ENCODE results near the gene SYS1. TPM values are rescaled to one million over a fixed set of nuclear protein-coding genes. Genes with fewer than 3 reads are reported as not detected.

SYS1 gene
- total RNA-seq, 1 experiment from 2014 or later, result 32.3 TPM

DNA sequence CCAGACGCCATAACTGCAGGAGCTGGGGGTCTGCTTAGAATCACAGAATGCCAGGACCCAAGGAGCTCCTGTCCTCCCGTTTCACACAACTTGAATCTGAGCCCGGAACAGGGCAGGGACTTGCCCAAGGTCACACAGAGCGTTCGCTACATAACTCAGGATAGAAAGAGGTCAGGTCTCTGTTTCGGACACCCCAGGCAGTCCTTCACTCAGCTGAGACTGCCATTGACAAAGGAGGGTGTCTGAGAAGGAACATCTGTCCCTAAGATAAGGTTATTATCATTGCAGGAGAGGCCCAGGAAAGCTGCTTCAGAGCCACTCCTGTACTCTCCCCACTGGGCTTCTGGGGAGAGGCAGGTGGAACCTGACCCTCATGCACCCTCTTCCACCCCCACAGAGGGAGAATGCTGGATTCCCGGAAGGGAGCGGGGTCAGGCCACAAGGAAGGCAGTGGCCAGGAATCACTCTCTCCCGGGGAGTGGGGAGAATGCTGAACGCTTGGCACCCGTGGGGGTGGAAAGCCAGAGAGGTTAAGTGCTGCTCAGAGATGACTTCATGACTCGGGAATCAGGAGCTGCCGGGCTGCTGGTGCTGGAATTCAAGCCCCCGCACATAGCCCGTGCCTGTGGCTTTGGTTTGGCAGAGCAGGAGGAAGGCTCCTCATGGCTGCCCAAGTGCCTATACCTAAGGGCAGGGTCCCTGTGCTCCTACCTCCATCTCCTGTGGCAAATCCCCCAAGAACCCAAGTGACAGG, 25.4 kb upstream of the SYS1 start:
- peak; percentile 98 for DNase-seq
- peaks cover 94% of the 10 kb centered on the region for H3K36me3 ChIP-seq
- H3K9me3 ChIP-seq, result no peaks in the 10 kb centered on the region
- no peak overlapping the region for H3K4me3 ChIP-seq
- no peaks in the 10 kb centered on the region for H3K27me3 ChIP-seq

DNA sequence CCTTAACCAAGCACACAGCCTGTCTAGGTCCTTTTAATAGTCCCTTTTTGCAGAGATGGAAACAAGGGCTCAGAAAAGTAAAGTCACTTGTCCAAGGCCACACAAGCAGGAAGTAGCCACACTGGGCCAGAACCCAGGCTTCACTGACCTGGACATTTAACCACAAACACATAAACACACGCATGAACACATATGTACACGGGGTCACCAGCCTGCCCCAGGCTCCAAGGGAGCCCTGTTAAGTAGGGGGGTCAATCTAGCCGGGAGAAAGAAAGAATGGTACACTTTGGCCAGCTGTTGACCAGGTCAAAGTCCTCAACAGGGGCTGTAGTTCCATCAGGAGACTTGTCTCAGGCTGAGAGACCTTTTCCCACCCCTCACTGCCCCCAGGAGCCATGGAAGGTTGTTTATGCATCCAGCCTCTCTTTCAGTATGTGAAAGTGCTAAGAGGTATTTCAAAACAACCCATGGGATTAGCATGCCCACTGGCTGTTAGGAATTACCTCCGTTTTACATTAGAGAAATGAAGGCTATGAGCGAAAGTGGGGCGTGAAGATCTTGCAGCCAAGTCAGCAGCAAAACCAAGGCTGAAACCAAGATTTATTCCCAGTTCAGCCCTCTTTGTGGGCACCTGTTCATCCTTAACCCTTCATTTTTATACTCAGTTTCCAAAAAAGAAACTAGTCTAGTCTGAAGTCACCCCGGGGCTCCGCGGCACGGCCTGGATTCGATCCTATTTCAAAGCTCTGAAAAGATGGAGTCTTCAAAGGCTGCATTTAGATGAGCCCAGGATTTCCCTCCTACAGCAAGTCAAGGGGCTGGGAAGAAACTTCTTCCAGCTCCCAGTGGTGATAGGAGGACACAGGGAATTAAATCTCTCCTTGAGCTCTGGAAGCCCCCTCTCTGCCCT, 24.6 kb upstream of the SYS1 start:
- Histone ChIP-seq H3K36me3 (peaks cover 94% of the 10 kb centered on the region), H3K4me3 (no peak overlapping the region), H3K9me3 (no peaks in the 10 kb centered on the region), H3K27me3 (no peaks in the 10 kb centered on the region)
- DNase-seq, result no peak

DNA sequence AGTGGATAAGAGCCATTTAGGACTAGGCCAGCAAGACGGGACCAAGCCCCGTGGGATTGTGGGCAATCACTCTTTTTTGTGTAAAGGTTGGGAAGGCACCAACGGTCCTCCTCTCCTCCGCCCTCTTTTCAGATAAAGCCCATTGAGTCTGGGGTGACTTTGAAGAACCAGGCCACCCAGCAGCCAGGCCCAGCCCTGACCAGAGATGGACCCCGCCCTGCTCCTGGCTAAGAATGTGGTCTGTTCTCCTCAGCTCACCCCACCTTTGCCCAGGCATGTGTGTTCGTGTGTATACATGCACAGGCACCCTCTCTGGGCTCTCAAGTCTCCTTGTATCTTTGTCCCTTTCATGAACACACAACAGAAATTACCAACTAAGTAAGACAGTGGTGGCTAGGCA, 23.9 kb upstream of the SYS1 start:
- H3K36me3 ChIP-seq, result peaks cover 94% of the 10 kb centered on the region
- no peaks in the 10 kb centered on the region for H3K9me3 ChIP-seq
- no peak for DNase-seq
- H3K4me3 ChIP-seq, result no peak overlapping the region
- H3K27me3 ChIP-seq, result no peaks in the 10 kb centered on the region

DNA sequence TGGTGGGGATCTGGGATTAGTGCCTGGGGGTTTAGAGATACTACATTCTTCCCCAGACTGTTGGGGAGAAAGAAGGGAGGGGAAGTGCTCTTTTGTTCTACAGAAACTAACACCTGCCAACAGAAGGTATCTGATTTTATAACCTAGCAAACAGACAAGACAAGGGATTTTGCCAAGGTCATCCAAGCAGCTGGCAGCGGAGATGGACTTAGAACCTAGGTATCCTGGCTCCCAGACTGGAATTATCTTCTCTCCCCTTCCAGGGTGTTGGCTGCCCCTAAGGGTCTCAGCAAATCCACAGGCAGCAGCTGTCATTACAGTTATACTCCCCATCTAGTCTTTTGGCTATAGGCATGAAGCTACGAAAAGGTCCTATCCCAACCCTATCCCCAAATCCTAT, 23.2 kb upstream of the SYS1 start:
- no peak for DNase-seq
- Histone ChIP-seq H3K4me3 (no peak overlapping the region), H3K27me3 (no peaks in the 10 kb centered on the region), H3K9me3 (no peaks in the 10 kb centered on the region), H3K36me3 (peaks cover 92% of the 10 kb centered on the region)

DNA sequence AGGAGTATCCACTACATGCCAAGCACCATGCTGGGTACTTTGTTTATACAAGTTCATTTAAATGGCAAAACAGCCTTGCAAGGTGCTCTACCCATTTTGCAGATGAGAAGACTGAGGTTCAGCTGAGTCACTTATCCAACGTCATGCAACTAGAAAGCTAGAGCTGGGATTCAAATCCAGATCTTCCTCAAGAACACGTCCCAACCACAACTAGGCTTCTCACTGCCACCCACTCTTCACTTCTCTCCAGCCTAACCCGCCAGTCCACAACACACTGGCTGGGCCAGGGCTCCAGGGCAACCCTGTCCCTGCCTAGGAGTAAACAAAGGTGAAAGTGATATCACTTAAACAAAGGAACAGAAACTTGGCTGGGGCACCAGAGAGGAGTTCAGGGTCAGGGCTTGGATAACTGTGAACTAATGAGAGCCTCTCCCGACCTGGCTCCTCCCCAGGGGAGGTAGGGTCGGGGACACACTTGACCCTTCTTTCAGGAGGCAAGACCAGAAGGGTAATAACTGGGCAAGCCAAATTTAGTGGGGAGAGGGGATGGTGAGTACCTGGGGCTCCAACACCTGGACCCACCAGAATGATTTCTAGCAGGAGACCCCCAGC, 22.6 kb upstream of the SYS1 start:
- Histone ChIP-seq H3K36me3 (peaks cover 92% of the 10 kb centered on the region), H3K9me3 (no peaks in the 10 kb centered on the region), H3K4me3 (no peak overlapping the region), H3K27me3 (no peaks in the 10 kb centered on the region)
- DNase-seq, result no peak

DNA sequence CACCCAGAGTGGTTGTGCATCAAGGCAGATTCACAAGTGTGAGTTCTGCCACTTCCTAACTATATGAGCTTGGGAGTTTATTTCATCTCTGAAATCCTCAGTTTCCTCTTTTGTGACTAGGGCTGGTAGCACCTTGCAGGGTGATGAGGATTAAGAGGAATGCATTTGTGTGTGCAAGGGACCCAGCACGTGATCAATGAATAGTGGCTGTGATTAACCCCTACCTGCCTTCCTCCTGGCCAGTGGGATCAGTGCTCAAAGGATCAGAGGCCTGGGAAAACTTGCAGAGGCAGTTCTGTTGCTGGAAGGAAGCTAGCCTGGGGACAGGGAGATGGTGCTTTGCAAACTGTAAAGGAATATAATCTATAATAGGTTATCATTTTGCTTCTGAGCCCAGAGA, 22.0 kb upstream of the SYS1 start:
- no peak overlapping the region for H3K4me3 ChIP-seq
- H3K9me3 ChIP-seq, result no peaks in the 10 kb centered on the region
- no peaks in the 10 kb centered on the region for H3K27me3 ChIP-seq
- no peak for DNase-seq
- H3K36me3 ChIP-seq, result peaks cover 92% of the 10 kb centered on the region

DNA sequence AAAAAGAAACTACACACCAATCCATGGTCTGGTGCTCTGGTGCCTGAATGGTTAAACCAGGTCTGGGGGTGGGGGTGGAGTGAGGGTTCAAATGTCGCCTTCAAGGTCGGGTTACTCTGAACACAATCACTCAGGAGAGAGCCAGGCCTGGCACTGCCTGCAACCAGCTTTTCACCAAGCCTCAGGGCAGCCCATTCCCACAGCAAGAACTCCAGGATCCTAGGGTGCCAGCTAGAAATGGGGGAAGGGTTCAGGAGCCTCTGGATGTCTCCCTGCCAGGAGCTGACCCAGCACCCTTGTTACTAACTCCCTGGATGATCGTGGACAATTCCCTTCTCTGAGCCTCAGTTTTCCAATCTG, 21.4 kb upstream of the SYS1 start:
- no peak overlapping the region for H3K4me3 ChIP-seq
- peaks cover 93% of the 10 kb centered on the region for H3K36me3 ChIP-seq
- no peak for DNase-seq
- no peaks in the 10 kb centered on the region for H3K27me3 ChIP-seq
- no peaks in the 10 kb centered on the region for H3K9me3 ChIP-seq

DNA sequence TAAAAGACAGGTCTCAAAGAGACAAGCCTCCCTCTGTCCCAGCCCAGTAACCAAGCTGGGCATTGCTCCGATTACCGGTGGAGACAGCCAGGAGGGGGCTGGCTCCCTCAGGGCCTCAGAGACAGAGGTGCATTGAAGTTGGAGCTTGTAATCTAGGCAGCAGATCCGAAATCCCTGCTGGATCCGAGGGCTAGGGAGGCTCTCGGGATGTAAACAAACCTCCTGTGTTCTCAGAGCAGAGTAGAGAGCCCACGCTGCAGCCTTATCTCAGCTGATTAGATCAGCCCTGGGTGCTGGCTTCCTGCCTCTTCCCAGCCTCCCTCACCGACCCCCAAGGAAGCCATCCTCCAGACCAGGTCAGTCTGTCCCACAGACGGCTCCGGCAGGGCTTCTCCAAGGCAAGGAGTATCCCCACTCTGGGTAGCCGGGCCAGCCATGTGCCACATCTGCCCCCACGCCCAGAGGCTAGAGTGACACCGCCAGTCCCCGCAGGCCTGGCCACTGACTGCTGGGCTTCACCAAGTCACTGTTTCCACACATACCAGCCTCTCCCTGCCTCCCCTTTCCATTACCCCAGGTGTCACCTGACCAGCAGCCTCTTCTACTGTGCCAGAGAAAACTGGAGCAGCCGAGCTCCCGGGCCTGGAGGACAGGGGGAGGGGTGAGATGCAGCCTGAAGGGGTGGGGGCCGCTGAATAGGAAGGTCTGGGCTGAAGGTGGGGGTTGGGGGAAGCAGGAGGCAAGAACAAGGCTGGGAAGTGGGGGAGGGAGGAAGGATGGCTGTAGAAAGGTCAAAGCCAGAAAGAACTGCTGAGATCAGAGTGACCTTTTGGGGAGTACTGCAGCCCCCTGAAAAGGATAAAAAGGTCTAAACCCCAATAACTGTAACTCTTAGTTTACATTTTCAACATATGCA, 20.8 kb upstream of the SYS1 start:
- H3K9me3 ChIP-seq, result no peaks in the 10 kb centered on the region
- no peaks in the 10 kb centered on the region for H3K27me3 ChIP-seq
- peaks cover 95% of the 10 kb centered on the region for H3K36me3 ChIP-seq
- no peak overlapping the region for H3K4me3 ChIP-seq
- DNase-seq, result no peak

DNA sequence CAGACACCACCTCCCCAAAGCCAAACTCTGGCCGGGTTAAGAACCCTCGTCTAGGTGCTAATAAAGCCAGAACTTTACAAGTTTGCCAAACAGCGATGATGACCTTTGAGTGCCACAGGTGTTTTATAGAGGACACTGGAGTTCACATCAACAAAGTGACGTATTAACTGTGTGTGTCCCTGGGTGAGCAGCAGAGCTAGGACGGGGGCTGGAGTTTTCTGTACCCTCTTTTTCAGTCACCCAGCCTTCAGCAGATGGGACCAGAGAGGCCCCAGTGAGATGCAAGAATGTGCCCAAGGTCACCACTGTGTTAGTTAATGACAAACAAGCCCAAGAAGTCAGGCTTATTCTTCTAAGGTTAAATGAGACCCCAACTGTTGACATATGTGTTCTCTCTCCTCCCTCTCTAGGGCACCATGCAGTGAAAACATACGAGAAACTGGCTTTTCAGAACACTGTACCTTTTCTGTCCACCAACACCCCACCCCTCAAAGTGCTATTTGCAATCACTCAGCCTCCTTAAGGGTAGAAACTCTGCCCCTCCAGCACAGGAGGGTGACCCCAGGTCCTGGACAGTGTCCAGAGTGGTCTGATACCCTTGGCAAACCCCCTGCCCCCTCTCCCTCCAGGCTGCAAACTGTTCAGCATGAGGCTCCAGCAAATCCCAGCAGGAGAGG, 20.0 kb upstream of the SYS1 start:
- Histone ChIP-seq H3K9me3 (no peaks in the 10 kb centered on the region), H3K36me3 (peaks cover 93% of the 10 kb centered on the region), H3K27me3 (no peaks in the 10 kb centered on the region), H3K4me3 (no peak overlapping the region)
- DNase-seq, result peak; percentile 47

DNA sequence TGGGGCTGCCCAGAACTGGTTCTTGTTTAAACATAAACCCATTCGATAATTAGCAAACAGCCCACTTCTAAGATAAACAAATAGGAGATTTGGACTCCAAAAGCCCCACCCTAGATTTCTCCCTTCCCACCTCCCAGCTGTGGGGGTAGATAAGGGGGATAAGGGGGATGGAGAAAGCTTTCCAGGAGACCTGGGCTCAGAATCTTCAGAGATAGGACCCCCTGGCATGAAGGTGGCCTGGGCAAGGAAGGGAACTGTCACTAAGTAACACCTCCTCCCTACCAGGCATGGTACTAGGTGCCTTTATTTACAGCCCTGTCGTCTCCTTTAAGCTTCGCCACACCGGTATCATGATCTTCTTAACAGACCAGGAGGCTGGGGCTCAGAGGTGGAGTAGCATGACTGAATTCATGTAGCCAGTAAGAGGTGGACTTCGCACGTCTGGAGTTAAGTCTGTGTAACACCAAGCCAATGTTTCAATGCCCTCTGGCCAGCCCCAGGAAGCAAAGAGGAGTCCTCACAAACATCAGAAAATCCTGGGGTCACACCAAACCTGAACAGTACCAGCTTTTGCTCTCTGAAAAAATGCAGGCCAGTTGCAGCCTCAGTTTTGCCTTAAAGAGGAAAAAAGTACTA, 19.3 kb upstream of the SYS1 start:
- DNase-seq, result no peak
- no peaks in the 10 kb centered on the region for H3K9me3 ChIP-seq
- no peaks in the 10 kb centered on the region for H3K27me3 ChIP-seq
- H3K36me3 ChIP-seq, result peaks cover 86% of the 10 kb centered on the region
- peak overlapping the region; percentile 95 for H3K4me3 ChIP-seq

DNA sequence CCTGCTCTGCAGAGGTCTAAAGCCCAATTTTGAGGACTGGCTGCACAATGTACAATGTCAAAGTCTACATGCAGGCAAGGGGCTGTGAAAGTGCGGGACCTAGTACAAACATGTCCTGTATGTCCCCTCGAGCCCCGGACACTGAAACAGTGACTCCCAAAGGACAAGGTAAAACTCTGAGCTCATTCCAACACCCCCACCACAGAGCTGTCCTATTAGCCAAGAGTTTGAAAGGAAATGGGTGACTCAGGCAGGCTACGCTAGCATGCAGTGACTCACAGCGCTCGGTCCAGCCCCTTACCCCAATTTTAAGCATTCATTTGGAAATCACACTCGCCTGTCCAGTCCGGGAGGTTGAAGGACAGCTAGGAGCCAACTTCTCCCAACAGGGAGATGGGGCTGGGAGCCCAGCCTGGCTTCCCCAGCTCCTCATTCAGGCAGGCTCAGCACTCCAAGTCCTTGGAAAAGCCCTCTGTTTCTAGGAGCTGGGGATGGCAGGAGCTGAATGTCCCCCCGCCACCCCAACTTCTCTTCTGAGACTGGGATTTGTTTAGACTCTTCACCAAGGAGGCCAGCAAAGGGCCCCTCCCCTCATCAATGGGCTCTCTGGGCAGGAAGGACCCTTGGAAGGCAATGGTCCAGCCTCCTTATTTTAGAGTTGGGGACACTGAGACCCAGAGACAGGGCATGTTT, 18.6 kb upstream of the SYS1 start:
- DNase-seq, result peak; percentile 92
- Histone ChIP-seq H3K4me3 (peak overlapping the region; percentile 95), H3K27me3 (no peaks in the 10 kb centered on the region), H3K9me3 (no peaks in the 10 kb centered on the region), H3K36me3 (peaks cover 80% of the 10 kb centered on the region)

DNA sequence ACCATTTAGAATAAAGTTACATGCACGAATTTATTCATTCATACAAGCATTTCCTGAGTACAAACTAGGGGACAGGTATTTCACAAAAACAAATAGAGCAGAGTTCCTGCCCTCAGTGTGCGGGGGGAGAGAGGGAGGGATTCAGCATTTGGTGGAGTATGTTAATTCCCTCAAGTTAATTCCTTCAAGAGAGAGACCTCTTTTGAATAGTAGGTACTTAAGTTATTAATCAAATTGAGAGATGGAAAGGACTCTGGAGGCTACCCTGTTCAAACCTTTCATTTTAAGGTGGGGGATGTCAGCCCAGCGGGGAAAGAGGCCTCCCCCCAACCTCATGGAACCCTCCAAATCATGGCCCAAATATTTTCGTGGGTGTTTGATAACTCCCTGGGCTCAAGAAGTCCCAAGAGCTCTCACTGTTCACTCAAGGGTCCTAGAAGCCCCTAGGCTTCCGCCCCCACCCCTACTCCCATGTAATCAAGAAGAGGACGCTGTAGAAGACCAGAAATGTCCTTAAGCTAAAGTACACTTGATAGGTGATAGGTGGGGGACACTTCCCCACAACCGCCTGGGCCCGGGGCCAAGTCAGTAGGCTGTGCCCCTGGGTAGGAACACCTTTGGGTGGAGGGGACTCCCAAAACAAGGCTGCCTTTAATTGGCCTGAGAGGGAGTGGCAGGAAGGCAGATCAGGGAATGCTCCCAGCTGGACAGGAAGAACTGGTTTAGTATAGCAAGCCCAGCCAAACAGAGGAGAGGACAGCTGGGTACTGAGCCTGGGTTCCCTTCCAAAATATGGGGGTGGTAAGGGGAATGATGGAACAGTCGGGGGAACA, 17.6 kb upstream of the SYS1 start:
- H3K9me3 ChIP-seq, result no peaks in the 10 kb centered on the region
- DNase-seq, result peak; percentile 61

DNA sequence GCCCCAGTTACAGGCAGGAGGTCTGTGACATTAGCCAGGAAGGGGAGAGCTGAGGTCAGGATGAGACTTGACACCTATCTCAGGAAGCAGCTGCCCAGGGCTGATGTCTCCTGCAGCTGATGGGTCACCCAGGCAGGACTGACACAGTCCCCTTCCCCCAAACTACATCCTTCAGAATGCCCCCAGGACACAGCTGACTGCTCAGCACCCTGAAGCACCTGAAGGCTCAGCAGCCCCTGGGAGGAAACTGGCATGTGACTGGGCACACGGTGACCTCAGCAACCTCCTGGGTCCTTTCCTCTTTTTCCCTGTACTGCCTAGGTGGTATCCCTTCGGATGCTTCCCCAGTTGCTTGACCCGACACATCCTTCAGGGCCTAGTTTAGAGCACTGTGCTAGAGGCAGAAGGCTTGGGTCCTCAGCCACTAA, 16.7 kb upstream of the SYS1 start:
- H3K36me3 ChIP-seq, result peaks cover 60% of the 10 kb centered on the region
- no peak for DNase-seq

More for the DNA sequence above, 17.6 kb upstream of the SYS1 start:
- Histone ChIP-seq H3K36me3 (peaks cover 70% of the 10 kb centered on the region), H3K4me3 (peak overlapping the region; percentile 95), H3K27me3 (no peaks in the 10 kb centered on the region)

DNA sequence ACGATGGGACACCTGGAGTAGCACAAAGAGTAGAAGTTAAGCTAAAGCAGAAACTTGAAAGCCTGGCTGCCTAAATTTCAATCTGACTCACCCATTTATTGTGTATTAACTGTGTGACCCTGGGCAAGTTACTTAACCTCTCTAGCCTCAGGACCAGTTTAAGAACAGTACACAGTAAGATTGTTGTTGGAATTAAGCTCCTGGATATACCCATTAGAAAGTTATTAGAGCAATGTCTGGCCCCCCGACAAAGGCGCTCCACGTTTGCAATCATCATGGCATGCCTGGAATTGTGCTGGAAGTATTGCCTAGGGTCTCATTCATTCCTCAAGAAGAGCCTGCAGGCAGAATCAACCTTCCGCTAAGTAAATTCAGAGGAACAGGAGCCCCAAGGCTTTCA, 16.1 kb upstream of the SYS1 start:
- peaks cover 54% of the 10 kb centered on the region for H3K36me3 ChIP-seq
- peak overlapping the region; percentile 95 for H3K4me3 ChIP-seq
- no peak for DNase-seq
- no peaks in the 10 kb centered on the region for H3K9me3 ChIP-seq
- H3K27me3 ChIP-seq, result no peaks in the 10 kb centered on the region

More for the DNA sequence above, 16.7 kb upstream of the SYS1 start:
- no peaks in the 10 kb centered on the region for H3K9me3 ChIP-seq
- no peaks in the 10 kb centered on the region for H3K27me3 ChIP-seq
- H3K4me3 ChIP-seq, result peak overlapping the region; percentile 95

All from MG63 (cell line).